ENCODE data around the gene IPPK. TPM values are rescaled to one million over a fixed set of nuclear protein-coding genes. Genes with fewer than 3 reads are reported as not detected.

Gene IPPK
- total RNA-seq, result 17.0 and 25.3 TPM in 2 replicates

GRCh38 chr9:92669890-92670708 is at the start of gene IPPK:
Gene IPPK, minus strand, starts transcription at chr9:92670131. Its CDS starts 143 bp downstream, at chr9:92669988.

Other genes starting within 250 kb of the IPPK start
- gene OMD, start 245.7 kb downstream of the IPPK start, total RNA-seq, result not detected in 2 replicates
- gene ASPN, start 187.6 kb downstream of the IPPK start, total RNA-seq, result not detected in 2 replicates
- 0.21 TPM in 1 of 2 replicates, not detected in the other for gene ECM2, start 134.1 kb downstream of the IPPK start, total RNA-seq
- 79.8 and 104 TPM in 2 replicates for gene BICD2, start 94.7 kb upstream of the IPPK start, total RNA-seq
- 3.4 and 4.9 TPM in 2 replicates for gene ZNF484, start 207.9 kb upstream of the IPPK start, total RNA-seq

All from airway epithelial cell (primary cell).